ENCODE results near the gene FASTK. TPM values are rescaled to one million over a fixed set of nuclear protein-coding genes. Genes with fewer than 3 reads are reported as not detected.

The FASTK gene
- total RNA-seq, 2 donors from 2014 or later = 85.9 to 96.4 TPM

DNA sequence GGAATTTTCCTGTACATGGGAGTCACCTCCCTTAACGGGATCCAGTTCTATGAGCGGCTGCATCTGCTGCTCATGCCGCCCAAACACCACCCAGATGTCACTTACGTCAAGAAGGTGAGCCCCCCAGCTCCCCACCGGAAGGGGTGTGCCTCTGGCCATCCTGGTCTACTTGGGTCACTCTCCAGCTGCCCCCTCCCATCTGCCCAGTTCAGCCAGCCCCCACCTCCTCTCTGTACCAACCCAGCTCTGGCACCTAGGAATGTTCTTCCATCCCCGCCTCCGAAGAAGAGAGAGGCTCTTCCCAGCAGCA, 5.0 kb downstream of the FASTK start:
- Histone ChIP-seq H3K36me3 (peaks cover 60% of the 10 kb centered on the region), H3K4me1 (peaks cover 0 to 38% of the 10 kb centered on the region in 2 donors), H3K4me3 (no peak overlapping the region), H3K9me3 (no peaks in the 10 kb centered on the region), H3K27ac (no peak overlapping the region), H3K27me3 (no peaks in the 10 kb centered on the region)
- TF ChIP-seq, protein P1, sequence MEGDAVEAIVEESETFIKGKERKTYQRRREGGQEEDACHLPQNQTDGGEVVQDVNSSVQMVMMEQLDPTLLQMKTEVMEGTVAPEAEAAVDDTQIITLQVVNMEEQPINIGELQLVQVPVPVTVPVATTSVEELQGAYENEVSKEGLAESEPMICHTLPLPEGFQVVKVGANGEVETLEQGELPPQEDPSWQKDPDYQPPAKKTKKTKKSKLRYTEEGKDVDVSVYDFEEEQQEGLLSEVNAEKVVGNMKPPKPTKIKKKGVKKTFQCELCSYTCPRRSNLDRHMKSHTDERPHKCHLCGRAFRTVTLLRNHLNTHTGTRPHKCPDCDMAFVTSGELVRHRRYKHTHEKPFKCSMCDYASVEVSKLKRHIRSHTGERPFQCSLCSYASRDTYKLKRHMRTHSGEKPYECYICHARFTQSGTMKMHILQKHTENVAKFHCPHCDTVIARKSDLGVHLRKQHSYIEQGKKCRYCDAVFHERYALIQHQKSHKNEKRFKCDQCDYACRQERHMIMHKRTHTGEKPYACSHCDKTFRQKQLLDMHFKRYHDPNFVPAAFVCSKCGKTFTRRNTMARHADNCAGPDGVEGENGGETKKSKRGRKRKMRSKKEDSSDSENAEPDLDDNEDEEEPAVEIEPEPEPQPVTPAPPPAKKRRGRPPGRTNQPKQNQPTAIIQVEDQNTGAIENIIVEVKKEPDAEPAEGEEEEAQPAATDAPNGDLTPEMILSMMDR (IDR thresholded peaks at IDR 0.05) = no peak
- DNase-seq (ENCODE audit: low spot score) = no peak

DNA sequence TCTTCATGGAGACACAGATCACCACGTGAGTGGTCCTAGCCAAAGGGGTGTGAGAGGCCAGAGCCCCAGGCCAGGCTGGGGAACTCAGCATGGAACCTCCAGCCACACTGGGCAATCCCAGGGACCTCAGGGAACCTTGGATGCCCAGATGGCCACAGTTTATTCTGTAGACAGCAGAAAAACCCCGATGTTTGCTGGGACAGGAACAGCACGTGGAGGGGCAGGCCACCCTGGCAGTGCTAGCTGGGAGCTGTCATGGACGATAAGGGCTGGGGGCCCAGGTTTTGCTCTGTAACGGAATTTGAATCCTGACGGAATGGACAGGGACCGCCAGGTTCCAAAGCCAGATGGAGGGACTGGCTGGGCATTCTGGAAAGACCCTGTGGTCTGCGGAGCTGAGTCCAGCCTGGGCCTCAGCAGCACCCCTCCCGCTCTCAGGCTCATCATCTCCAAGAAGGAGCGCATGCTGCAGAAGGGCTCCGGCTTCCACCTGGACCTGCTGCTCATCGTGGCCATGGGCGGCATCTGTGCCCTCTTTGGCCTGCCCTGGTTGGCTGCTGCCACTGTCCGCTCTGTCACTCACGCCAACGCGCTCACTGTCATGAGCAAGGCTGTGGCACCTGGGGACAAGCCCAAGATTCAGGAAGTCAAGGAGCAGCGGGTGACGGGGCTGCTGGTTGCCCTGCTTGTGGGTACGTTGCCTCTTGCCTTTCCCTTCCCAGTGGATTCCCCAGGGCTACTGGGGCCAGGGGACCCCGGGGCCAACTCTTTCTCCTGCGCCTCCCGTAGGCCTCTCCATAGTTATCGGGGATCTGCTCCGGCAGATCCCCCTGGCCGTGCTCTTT, 5.6 kb downstream of the FASTK start:
- no peak for DNase-seq (ENCODE audit: low spot score)
- TF ChIP-seq, protein P1 (IDR thresholded peaks at IDR 0.05) = no peak
- no peak overlapping the region for H3K4me3 ChIP-seq
- peaks cover 66% of the 10 kb centered on the region for H3K36me3 ChIP-seq
- no peak overlapping the region for H3K27ac ChIP-seq
- H3K27me3 ChIP-seq = no peaks in the 10 kb centered on the region
- no peaks in the 10 kb centered on the region for H3K9me3 ChIP-seq
- peaks cover 0 to 38% of the 10 kb centered on the region in 2 donors for H3K4me1 ChIP-seq

DNA sequence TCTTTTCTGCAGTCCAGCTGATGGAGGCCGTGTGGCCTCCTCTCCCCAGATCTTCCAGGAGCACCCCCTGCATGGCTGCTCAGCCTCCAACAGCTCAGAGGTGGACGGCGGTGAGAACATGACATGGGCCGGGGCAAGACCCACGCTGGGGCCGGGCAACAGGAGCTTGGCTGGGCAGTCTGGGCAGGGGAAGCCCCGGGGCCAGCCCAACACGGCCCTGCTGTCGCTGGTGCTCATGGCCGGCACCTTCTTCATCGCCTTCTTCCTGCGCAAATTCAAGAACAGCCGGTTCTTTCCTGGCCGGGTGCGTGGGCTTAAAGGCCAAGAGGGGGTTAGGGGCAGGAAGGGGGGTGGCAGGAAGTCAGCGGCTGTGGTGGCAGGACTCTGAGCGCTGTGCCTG, 6.6 kb downstream of the FASTK start:
- Histone ChIP-seq H3K4me3 (no peak overlapping the region), H3K27ac (no peak overlapping the region), H3K36me3 (peaks cover 77% of the 10 kb centered on the region), H3K27me3 (no peaks in the 10 kb centered on the region), H3K4me1 (peaks cover 0 to 28% of the 10 kb centered on the region in 2 donors), H3K9me3 (no peaks in the 10 kb centered on the region)
- TF ChIP-seq, protein P1 (IDR thresholded peaks at IDR 0.05) = no peak
- DNase-seq (ENCODE audit: low spot score) = no peak

DNA sequence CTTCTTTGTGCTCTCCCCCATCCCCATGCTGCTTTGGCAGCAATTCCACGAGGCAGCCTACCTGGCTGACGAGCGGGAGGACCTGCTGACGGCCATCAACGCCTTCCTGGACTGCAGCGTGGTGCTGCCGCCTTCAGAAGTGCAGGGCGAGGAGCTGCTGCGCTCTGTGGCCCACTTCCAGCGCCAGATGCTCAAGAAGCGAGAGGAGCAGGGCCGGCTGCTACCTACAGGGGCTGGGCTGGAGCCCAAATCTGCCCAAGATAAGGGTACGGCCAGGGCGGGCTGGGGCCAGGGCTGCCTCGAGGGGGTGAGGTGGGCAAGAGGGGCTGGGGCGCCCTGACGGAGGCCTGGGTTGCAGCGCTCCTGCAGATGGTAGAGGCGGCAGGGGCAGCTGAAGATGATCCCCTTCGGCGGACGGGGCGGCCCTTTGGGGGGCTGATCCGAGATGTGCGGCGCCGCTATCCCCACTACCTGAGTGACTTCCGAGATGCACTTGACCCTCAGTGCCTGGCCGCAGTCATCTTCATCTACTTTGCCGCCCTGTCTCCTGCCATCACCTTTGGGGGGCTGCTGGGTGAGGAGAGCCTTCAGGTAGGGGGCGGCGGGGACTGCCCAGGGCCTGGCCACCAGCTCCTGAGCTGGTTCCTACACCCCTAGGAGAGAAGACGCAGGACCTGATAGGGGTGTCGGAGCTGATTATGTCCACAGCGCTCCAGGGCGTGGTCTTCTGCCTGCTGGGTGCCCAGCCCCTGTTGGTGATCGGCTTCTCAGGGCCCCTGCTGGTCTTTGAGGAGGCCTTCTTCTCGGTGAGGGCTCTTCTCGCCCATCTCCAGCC, 9.4 kb downstream of the FASTK start:
- Histone ChIP-seq H3K9me3 (no peaks in the 10 kb centered on the region), H3K4me3 (no peak overlapping the region), H3K36me3 (peaks cover 99% of the 10 kb centered on the region), H3K27me3 (no peaks in the 10 kb centered on the region), H3K4me1 (peaks cover 0 to under 1% of the 10 kb centered on the region in 2 donors), H3K27ac (no peak overlapping the region)
- TF ChIP-seq, protein P1 (IDR thresholded peaks at IDR 0.05) = no peak
- DNase-seq (ENCODE audit: low spot score) = no peak

DNA sequence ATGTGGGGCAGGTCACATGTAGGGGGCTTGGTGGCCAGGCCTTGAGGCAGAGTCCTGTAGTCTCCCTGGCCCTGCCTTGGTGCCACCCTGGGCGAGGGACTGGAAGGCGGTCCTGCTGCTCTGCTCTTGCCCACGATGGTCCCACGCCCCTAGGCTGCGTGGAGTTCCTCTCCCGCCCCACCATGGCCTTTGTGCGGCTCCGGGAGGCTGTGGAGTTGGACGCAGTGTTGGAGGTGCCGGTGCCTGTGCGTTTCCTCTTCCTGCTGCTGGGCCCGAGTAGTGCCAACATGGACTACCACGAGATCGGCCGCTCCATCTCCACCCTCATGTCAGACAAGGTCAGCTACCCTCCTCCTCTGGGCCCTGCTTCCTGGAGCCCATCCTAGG, 10.0 kb downstream of the FASTK start:
- Histone ChIP-seq H3K27ac (no peak overlapping the region), H3K27me3 (no peaks in the 10 kb centered on the region), H3K4me3 (no peak overlapping the region), H3K4me1 (no peaks in the 10 kb centered on the region), H3K36me3 (peaks cover 99% of the 10 kb centered on the region), H3K9me3 (no peaks in the 10 kb centered on the region)
- DNase-seq (ENCODE audit: low spot score) = no peak
- TF ChIP-seq, protein P1 (IDR thresholded peaks at IDR 0.05) = no peak
